ENCODE results near the gene MAEA.

- TF ChIP-seq CTCF (IDR thresholded peaks at IDR 0.05; ENCODE audit: low read depth, low read length), result no peak
- TF ChIP-seq EZH2phosphoT487 (IDR thresholded peaks at IDR 0.05; ENCODE audit: low read depth), result no peak
Observed at GRCh38 chr4:1266881-1267763, 22.6 kb upstream of the MAEA start.

Measured in OCI-LY3 (cell line).